DOHH2 (cell line): Measurements from ENCODE around the gene MANEA.

Experiments
- H3F3A ChIP-seq: fragments of 200-600 bp; sonication (generic), shearing (Covaris generic); 2 replicates; pipeline ENCODE4 v1.6.0; 2016; ENCODE audit warnings: antibody characterized with exemption, mild to moderate bottlenecking; ENCODE audit not compliant: control insufficient read depth, insufficient read depth
- H3K27ac ChIP-seq: fragments of 200-600 bp; sonication (generic); 2 replicates; pipeline ENCODE4 v1.5.1; 2014; ENCODE audit warnings: low read depth, mild to moderate bottlenecking, low read length, moderate library complexity
- H3K27me3 ChIP-seq: fragments of 200-600 bp; sonication (generic); 2 replicates; pipeline ENCODE4 v1.6.1; 2014; ENCODE audit warnings: mild to moderate bottlenecking, low read length, mixed read lengths; ENCODE audit not compliant: control insufficient read depth
- H3K36me3 ChIP-seq: fragments of 200-600 bp; sonication (generic); 2 replicates; pipeline ENCODE4 v1.6.1; 2014; ENCODE audit warnings: mild to moderate bottlenecking, low read length, moderate library complexity, mixed read lengths; ENCODE audit not compliant: control insufficient read depth
- H3K4me1 ChIP-seq: fragments of 200-600 bp; sonication (generic); 2 replicates; pipeline ENCODE4 v1.6.1; 2014; ENCODE audit warnings: mild to moderate bottlenecking, low read length, mixed read lengths; ENCODE audit not compliant: control insufficient read depth
- H3K4me2 ChIP-seq: fragments of 200-600 bp; sonication (generic); 2 replicates; pipeline ENCODE4 v1.6.0; 2014; ENCODE audit warnings: mild to moderate bottlenecking, low read length, moderate library complexity
- H3K4me3 ChIP-seq: fragments of 200-600 bp; sonication (generic); 2 replicates; pipeline ENCODE4 v1.5.1; 2014; ENCODE audit warnings: mild to moderate bottlenecking, low read length, mixed read lengths
- H3K79me2 ChIP-seq: fragments of 200-600 bp; sonication (generic); 2 replicates; pipeline ENCODE4 v1.6.1; 2014; ENCODE audit warnings: mild to moderate bottlenecking, low read length, mixed read lengths; ENCODE audit not compliant: control insufficient read depth
- H3K9me2 ChIP-seq: fragments of 200-600 bp; sonication (generic); replicated peaks from 2 replicates; pipeline ENCODE4 v1.6.1; 2014; ENCODE audit warnings: mild to moderate bottlenecking, low read length, mixed read lengths; ENCODE audit not compliant: control insufficient read depth
- H3K9me3 ChIP-seq: fragments of 200-600 bp; sonication (generic); 2 replicates; pipeline ENCODE4 v1.6.1; 2014; ENCODE audit warnings: antibody characterized with exemption, low read length, mixed read lengths; ENCODE audit not compliant: control insufficient read depth, insufficient read depth
- H4K20me1 ChIP-seq: fragments of 200-600 bp; sonication (generic); 2 replicates; pipeline ENCODE4 v1.6.0; 2014; ENCODE audit warnings: low read depth, mild to moderate bottlenecking, antibody characterized with exemption, low read length, moderate library complexity; ENCODE audit not compliant: control insufficient read depth, insufficient read depth
- CTCF ChIP-seq: fragments of 200-600 bp; sonication (generic); IDR thresholded peaks from one replicate; pipeline ENCODE4 v1.5.1; 2014; ENCODE audit warnings: antibody characterized with exemption, mild to moderate bottlenecking, low read depth, low read length; ENCODE audit not compliant: poor library complexity, severe bottlenecking
- EZH2phosphoT487 ChIP-seq: fragments of 200-600 bp; sonication (generic); IDR thresholded peaks from 2 replicates; pipeline ENCODE4 v1.6.1; 2017; ENCODE audit warnings: borderline replicate concordance, mild to moderate bottlenecking, antibody characterized with exemption, low read length, moderate library complexity, mixed read lengths

The MANEA gene

GRCh38 chr6:95576218-95576997 is 927 bp upstream of the MANEA start:
- Histone ChIP-seq H3K4me3 (peak overlapping the region; percentile 88), H3K4me1 (peaks cover 28% of the 10 kb centered on the region), H3K4me2 (peak overlapping the region; percentile 84), H3F3A (peaks cover 6% of the 10 kb centered on the region), H4K20me1 (no peaks in the 10 kb centered on the region), H3K27me3 (no peaks in the 10 kb centered on the region), H3K27ac (peak overlapping the region; percentile 93), H3K79me2 (peaks cover 75% of the 10 kb centered on the region), H3K9me2 (no peaks in the 10 kb centered on the region), H3K36me3 (peaks cover 14% of the 10 kb centered on the region), H3K9me3 (no peaks in the 10 kb centered on the region)
- TF ChIP-seq CTCF (no peak), EZH2phosphoT487 (no peak)

DNA sequence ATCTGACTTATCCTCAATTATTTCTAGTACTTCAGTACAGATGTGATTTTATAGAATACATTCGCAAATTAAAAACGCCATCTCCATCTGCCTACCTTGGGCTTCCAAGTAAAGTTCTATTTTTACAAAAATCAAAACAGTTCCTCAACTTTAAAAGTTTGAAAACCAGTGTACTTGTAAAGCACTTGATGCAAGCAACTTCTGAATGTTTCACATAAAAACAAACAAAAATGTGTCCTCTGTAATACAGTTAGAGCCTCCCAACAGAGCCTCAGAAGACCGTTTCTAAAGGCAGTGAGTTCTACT is 384 bp upstream of the MANEA start:
- Histone ChIP-seq H3K36me3 (peaks cover 14% of the 10 kb centered on the region), H4K20me1 (no peaks in the 10 kb centered on the region), H3K4me3 (peak overlapping the region; percentile 88), H3K4me2 (peak overlapping the region; percentile 84), H3F3A (peaks cover 6% of the 10 kb centered on the region), H3K4me1 (peaks cover 28% of the 10 kb centered on the region), H3K9me2 (no peaks in the 10 kb centered on the region), H3K79me2 (peaks cover 78% of the 10 kb centered on the region), H3K27me3 (no peaks in the 10 kb centered on the region), H3K9me3 (no peaks in the 10 kb centered on the region), H3K27ac (peak overlapping the region; percentile 93)
- TF ChIP-seq CTCF (no peak), EZH2phosphoT487 (no peak)

DNA sequence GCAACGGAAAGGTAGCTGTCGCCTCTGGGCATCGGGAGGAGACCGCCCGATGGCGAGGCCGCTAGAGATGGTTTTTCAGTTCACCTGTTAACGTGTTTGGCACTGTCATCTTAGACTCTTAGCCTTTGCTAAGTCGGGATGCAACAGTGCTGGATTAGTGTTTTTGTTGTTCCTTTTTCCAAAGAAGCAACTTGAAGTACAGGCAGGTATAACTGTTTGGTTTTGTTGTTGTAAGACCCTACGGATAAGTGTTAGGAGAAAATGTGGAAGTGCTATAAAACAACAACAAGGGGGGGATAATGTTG is 723 bp downstream of the MANEA start:
- Histone ChIP-seq H3K27me3 (no peaks in the 10 kb centered on the region), H4K20me1 (no peaks in the 10 kb centered on the region), H3K79me2 (peaks cover 83% of the 10 kb centered on the region), H3K9me3 (peaks cover 3% of the 10 kb centered on the region; the same call in 1 of the 2 replicates), H3K4me3 (peak overlapping the region; percentile 88), H3K9me2 (no peaks in the 10 kb centered on the region), H3F3A (peaks cover 6% of the 10 kb centered on the region), H3K4me1 (peaks cover 28% of the 10 kb centered on the region), H3K27ac (peak overlapping the region; percentile 93), H3K4me2 (peak overlapping the region; percentile 84), H3K36me3 (peaks cover 22% of the 10 kb centered on the region)
- TF ChIP-seq EZH2phosphoT487: no peak
- TF ChIP-seq CTCF: no peak
